ENCODE measurements around the gene IQCK.

The IQCK gene

DNA sequence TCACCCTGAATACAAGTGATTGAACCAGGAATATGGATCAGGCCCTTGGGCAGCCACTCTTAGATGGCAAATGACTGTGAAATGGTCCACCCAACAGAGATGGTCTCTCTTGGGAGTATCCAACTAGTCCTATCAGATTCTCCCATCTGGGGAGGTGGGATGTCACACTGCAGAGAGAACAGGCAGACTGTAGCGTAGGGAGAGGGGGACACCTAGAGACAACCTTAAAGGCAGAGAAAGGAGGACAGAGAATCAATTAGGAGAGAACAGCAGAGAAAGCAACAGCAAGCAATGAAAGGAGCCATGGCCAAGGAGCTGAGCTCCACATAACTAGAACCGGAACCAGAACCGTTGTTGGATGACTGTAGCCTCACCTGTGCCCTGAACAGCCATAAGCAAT, 37.2 kb downstream of the IQCK start:
- H3K79me2 ChIP-seq (ENCODE audit: control insufficient read depth, low read length) = no peaks in the 10 kb centered on the region
- no peaks in the 10 kb centered on the region for H3K9me2 ChIP-seq (replicated peaks; ENCODE audit: control insufficient read depth, low read length)
- H3K4me3 ChIP-seq (ENCODE audit: low read length) = no peak overlapping the region
- no peak overlapping the region for H3K27ac ChIP-seq (ENCODE audit: low read depth, low read length)
- TF ChIP-seq EZH2phosphoT487 (IDR thresholded peaks at IDR 0.05; ENCODE audit: borderline replicate concordance, low read length) = no peak
- TF ChIP-seq, protein P1, sequence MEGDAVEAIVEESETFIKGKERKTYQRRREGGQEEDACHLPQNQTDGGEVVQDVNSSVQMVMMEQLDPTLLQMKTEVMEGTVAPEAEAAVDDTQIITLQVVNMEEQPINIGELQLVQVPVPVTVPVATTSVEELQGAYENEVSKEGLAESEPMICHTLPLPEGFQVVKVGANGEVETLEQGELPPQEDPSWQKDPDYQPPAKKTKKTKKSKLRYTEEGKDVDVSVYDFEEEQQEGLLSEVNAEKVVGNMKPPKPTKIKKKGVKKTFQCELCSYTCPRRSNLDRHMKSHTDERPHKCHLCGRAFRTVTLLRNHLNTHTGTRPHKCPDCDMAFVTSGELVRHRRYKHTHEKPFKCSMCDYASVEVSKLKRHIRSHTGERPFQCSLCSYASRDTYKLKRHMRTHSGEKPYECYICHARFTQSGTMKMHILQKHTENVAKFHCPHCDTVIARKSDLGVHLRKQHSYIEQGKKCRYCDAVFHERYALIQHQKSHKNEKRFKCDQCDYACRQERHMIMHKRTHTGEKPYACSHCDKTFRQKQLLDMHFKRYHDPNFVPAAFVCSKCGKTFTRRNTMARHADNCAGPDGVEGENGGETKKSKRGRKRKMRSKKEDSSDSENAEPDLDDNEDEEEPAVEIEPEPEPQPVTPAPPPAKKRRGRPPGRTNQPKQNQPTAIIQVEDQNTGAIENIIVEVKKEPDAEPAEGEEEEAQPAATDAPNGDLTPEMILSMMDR (IDR thresholded peaks at IDR 0.05; ENCODE audit: low read depth, low read length, poor library complexity, severe bottlenecking) = no peak
- no peaks in the 10 kb centered on the region for H4K20me1 ChIP-seq (ENCODE audit: control insufficient read depth, insufficient read depth, low read depth, low read length)
- no peaks in the 10 kb centered on the region for H3K4me1 ChIP-seq (ENCODE audit: control insufficient read depth, low read length)
- no peaks in the 10 kb centered on the region for H3K36me3 ChIP-seq (ENCODE audit: control insufficient read depth, low read length)
- no peaks in the 10 kb centered on the region for H3K27me3 ChIP-seq (ENCODE audit: control insufficient read depth, low read length)
- H3K9me3 ChIP-seq (ENCODE audit: control insufficient read depth, insufficient read depth, low read length) = no peaks in the 10 kb centered on the region
- no peaks in the 10 kb centered on the region for H3F3A ChIP-seq (ENCODE audit: control insufficient read depth, insufficient read depth)
- H3K4me2 ChIP-seq (ENCODE audit: low read length) = no peak overlapping the region

- Histone ChIP-seq H3K4me3 (ENCODE audit: low read length) (no peak overlapping the region), H3K36me3 (ENCODE audit: control insufficient read depth, low read length) (no peaks in the 10 kb centered on the region), H3F3A (ENCODE audit: control insufficient read depth, insufficient read depth) (no peaks in the 10 kb centered on the region), H3K4me2 (ENCODE audit: low read length) (no peak overlapping the region), H3K9me2 (replicated peaks; ENCODE audit: control insufficient read depth, low read length) (no peaks in the 10 kb centered on the region), H3K4me1 (ENCODE audit: control insufficient read depth, low read length) (no peaks in the 10 kb centered on the region), H3K27me3 (ENCODE audit: control insufficient read depth, low read length) (no peaks in the 10 kb centered on the region), H4K20me1 (ENCODE audit: control insufficient read depth, insufficient read depth, low read depth, low read length) (no peaks in the 10 kb centered on the region), H3K79me2 (ENCODE audit: control insufficient read depth, low read length) (no peaks in the 10 kb centered on the region), H3K9me3 (ENCODE audit: control insufficient read depth, insufficient read depth, low read length) (no peaks in the 10 kb centered on the region), H3K27ac (ENCODE audit: low read depth, low read length) (no peak overlapping the region)
- no peak for TF ChIP-seq EZH2phosphoT487 (IDR thresholded peaks at IDR 0.05; ENCODE audit: borderline replicate concordance, low read length)
- TF ChIP-seq, protein P1 (IDR thresholded peaks at IDR 0.05; ENCODE audit: low read depth, low read length, poor library complexity, severe bottlenecking) = no peak
These were observed 39.0 kb downstream of the IQCK start for GRCh38 chr16:19757026-19757425.

GRCh38 chr16:19757762-19758595, 39.9 kb downstream of the IQCK start:
- H3F3A ChIP-seq (ENCODE audit: control insufficient read depth, insufficient read depth) = no peaks in the 10 kb centered on the region
- H3K27me3 ChIP-seq (ENCODE audit: control insufficient read depth, low read length) = no peaks in the 10 kb centered on the region
- no peaks in the 10 kb centered on the region for H3K36me3 ChIP-seq (ENCODE audit: control insufficient read depth, low read length)
- no peak for TF ChIP-seq EZH2phosphoT487 (IDR thresholded peaks at IDR 0.05; ENCODE audit: borderline replicate concordance, low read length)
- TF ChIP-seq, protein P1 (IDR thresholded peaks at IDR 0.05; ENCODE audit: low read depth, low read length, poor library complexity, severe bottlenecking) = no peak
- H3K4me1 ChIP-seq (ENCODE audit: control insufficient read depth, low read length) = no peaks in the 10 kb centered on the region
- H4K20me1 ChIP-seq (ENCODE audit: control insufficient read depth, insufficient read depth, low read depth, low read length) = no peaks in the 10 kb centered on the region
- H3K4me2 ChIP-seq (ENCODE audit: low read length) = no peak overlapping the region
- H3K9me2 ChIP-seq (replicated peaks; ENCODE audit: control insufficient read depth, low read length) = no peaks in the 10 kb centered on the region
- no peak overlapping the region for H3K27ac ChIP-seq (ENCODE audit: low read depth, low read length)
- H3K9me3 ChIP-seq (ENCODE audit: control insufficient read depth, insufficient read depth, low read length) = no peaks in the 10 kb centered on the region
- H3K79me2 ChIP-seq (ENCODE audit: control insufficient read depth, low read length) = no peaks in the 10 kb centered on the region
- no peak overlapping the region for H3K4me3 ChIP-seq (ENCODE audit: low read length)

All from DOHH2 (cell line).